ENCODE results near the gene ZFP14. TPM values are rescaled to one million over a fixed set of nuclear protein-coding genes. Genes with fewer than 3 reads are reported as not detected.
"Not testable (repeated sequence)": the region's sequence is repeated elsewhere in the genome, so short reads cannot be mapped to it uniquely, and the experiment has no call there.

ZFP14 gene
- total RNA-seq, 1 donor from 2014 or later = 2.8 TPM

DNA sequence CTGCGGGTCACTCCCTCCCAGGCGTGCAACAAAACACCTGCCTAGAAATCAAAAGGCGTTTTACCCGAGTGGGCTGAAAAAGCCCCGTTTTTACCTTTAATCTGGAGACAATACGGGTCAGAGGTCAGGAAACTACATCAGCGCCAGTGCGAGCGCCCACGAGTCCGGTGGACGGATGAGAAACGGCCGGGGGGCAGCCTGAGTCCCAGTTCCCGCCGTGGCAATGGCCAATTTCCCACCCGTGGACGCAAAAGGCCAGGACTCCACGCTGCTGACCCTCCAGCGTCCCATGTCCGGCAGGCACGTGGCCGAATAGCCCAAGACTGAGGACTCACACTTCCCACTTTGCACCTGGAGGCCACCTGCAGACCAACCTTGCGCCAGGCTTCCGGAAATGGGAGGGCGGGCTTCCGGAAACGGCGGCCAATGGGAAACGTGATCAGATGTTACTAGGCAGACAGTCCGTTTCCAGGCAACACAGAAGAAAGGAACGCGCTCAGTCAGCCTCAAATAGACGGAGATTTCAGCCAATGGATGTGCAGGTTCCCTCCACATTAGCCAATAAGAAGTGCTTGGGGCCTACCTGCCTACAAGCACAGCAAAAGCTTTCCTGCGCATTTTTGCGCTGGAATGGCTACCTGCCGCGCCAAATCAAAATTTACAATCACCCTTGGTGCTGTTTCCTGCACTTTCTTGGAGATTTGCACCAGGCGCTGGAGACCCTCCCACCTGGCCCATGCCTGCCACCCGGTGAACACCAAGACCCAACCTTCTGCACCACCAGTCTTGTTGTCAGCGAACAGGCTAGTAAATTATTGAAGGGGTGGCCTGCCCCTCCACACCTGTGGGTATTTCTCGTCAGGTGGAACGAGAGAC is 47.4 kb downstream of the ZFP14 start:
- DNase-seq (ENCODE audit: low read depth in 2 of 2) = peak; percentile 73 to 93

DNA sequence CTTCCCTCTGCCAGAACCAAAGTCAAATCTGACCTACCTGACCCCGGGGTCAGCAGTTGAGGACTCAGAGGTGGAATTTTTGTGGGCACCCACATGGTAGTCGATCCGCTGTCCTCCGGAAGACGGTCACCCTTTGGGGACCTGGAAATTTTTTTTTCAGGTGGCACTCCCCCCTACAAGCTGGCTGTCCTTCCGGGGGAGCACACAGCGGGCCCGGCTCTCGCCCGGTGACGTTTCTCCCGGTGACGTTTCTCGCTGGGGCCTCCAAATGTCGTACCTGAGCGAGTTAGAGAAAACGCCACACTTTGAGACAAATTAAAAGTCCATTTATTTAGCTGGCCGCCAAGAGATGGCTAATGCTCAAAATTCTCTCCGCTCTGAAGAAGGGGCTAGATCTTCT is 48.8 kb downstream of the ZFP14 start:
- DNase-seq (ENCODE audit: low read depth in 2 of 2) = no peak

DNA sequence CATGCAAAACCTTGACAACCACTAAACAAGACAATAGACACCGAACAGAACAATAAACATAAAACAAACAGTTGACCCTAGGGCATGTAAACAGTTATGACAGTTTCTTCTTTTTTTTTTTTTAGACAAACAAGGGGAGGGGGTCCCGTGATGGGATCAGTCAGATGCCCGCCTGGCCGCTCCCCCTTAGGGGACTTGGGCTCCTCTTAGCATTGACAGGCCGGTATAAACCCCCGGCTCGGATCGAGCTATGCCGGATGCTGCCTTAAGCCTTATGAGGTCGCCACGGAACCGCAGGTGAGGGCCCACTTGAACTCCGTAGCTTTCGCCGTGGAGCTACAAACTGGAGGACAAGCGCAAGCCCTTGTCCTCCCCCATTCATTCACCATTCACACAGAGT is 49.5 kb downstream of the ZFP14 start:
- DNase-seq (ENCODE audit: low read depth in 2 of 2) = not testable (repeated sequence)

DNA sequence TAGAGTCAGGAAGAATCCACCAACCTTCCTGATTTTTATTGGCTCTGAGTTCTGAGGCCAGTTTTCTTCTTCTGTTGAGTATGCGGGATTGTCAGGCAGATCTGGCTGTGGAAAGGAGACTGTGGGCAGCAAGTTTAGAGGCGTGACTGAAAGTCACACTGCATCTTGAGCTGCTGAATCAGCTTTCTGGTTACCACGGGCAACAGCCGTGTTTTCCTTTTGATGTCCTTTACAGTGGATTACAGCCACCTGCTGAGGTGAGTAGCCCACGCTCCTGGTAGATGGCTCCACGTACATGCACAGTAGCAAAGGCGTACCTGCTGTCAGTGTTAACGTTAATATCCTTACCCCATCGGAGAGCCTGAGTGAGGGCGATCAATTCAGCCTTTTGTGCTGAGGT is 52.4 kb downstream of the ZFP14 start:
- DNase-seq (ENCODE audit: low read depth in 2 of 2) = not testable (repeated sequence)

DNA sequence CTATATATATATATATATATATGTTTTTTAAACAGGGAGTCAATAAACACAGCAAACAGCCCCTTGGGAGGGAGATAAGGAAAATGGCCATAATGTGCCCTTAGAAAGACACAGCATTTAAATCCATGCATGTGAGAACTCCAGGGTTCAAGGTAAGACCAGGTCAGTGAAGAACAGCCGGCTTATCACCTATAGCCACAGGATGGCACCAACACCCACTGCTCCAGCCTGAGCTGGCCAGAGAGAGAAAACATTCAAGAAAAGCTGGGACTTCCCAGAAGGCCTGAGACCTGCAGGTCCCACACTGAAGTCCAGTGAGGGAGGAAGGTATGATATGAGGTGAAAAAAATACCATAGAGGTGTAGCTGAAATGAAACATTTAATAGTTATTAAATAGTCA is 63.8 kb downstream of the ZFP14 start:
- not testable (repeated sequence) for DNase-seq (ENCODE audit: low read depth in 2 of 2)

DNA sequence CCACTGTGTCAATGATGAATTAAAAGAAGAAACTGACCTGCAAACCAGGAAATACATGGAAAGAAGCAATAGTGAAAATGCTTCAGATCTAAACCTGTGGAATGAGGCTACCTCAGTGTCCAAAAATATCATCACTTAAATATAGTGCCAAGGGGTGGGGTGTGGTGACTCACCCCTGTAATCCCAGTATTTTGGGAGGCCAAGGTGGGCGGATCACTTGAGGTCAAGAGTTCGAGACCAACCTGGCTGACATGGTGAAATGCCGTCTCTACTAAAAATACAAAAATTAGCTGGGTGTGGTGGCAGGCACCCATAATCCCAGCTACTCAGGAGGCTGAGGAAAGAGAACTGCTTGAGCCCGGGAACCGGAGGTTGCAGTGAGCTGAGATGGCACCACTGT is 64.9 kb downstream of the ZFP14 start:
- not testable (repeated sequence) for DNase-seq (ENCODE audit: low read depth in 2 of 2)

DNA sequence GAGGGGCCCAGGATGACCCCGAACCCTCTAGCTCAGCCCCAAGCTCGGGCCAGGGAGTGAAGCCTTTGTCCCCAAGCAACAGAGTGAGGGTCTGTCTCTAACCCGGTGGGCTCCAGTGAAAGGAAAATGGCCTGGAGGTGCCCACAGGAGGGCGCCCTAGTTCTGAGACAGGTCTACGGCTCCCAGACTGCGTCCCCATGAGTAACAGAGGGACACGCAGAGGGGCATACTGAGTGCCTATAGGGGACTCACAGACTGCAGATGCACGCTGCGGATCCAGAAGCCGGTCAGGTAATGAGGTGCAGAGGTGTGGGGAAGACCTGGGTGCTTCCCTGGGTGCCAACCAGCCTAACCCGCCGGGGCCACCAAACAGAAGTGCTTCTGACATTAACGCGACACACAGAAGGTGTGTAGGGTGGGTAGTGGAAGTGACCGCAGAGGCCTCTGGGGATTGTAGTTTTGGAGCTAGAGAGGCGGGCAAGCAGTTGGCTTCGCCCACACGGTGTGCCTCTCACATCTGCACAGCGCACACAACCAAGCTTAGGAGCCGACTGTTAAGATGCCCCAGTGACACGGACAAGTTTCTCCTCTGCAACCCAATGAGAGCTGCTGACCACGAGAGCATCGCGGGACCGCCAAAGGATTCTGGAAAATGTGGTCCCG is 67.8 kb downstream of the ZFP14 start:
- DNase-seq (ENCODE audit: low read depth in 2 of 2) = not testable (repeated sequence)

DNA sequence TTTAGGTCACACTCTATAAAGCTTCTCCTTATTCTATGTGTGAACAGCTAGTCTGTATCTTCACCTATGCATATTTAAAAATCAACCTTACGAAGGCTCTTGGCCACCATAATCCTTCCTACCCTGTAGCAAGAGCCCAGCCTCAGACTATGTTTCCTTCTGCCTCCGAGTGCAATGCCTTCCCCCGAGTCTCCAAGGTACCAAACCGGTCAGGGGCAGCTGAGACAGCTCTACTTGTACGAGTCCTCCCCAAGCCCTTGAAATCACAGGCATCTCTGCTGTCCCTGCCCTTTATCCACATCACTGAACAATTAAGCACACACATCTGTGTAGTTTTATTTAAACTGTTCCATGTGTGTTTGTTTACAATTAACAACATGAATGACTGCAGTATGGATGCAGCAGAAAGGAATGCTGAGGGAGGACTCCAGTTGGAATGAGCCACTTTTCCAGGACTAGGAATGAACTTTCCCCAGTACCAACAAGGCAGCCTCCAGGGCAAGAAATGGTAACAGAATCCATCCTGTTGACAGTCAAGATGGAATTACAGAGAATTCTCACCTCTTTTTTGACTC is 68.5 kb downstream of the ZFP14 start:
- not testable (repeated sequence) for DNase-seq (ENCODE audit: low read depth in 2 of 2)

DNA sequence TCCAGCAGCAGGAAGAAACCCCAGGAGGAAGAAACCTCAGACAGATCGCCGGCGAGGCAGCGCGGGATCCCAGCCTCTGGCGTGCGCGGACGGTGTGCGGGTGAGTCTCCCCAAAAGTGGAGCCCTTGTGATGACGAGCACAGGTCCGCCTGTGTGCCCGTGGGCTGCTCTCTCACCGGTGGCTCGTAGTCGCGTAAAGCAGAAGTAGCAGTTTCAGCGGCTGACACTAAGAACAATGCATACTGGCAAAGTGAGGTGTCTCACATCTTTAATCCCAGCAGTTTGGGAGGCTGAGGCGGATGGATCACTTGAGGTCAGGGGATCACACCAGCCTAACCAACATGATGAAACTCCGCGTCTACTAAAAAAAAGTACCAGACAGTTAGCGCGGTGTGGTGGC is 69.2 kb downstream of the ZFP14 start:
- DNase-seq (ENCODE audit: low read depth in 2 of 2) = not testable (repeated sequence)

DNA sequence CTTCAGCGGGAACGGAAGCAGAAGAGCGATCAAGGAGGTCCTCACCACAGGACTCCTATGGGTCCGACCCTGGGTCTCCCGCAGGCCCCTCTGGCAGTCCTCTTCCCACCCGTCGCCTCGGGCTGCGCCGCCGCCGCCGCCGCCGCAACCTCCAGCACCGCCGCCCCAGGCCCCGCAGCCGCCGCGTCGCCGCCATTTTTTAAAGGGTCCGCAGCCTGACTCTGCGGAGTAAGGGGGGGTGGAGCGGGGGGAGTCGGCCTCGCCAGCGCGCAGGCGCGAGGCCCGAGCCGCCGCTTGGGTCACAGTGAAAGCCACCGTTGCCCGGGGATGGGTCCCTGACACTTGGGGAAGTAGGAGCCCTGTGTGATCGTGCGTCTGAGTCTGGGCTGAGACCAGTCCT is 69.7 kb downstream of the ZFP14 start:
- DNase-seq (ENCODE audit: low read depth in 2 of 2) = not testable (repeated sequence)

DNA sequence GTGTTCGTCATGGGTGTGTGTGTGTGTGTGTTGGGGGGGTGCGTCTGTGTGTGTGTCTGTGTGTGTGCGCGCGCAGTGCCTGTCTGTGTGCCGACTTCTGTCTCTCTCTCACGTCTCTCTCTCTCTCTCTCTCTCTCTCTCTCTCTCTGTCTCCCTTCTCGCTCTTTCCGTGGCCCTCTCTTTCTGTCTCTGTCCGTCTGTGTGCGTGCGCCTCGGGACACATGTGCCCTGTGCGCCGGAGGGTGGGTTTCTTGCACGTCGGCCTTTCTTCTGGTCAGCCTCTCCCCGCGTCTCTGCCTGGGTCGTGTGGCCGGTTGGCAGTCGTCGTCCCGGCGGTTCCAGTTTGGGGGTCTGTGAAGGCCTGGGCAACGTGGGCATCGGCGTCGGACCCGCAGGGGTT is 86.7 kb downstream of the ZFP14 start:
- not testable (repeated sequence) for DNase-seq (ENCODE audit: low read depth in 2 of 2)

Other genes with a start within 250 kb of the ZFP14 start
- 383 and 452 TPM in 2 replicates for gene CAPNS1, start 239.1 kb downstream of the ZFP14 start, total RNA-seq
- 32.7 and 77.4 TPM in 2 replicates for gene COX7A1, start 226.8 kb downstream of the ZFP14 start, total RNA-seq
- 2.2 and 3.3 TPM in 2 replicates for gene ZNF565, start 164.5 kb downstream of the ZFP14 start, total RNA-seq
- 49.2 and 60.7 TPM in 2 replicates for gene ZNF146, start 164.1 kb downstream of the ZFP14 start, total RNA-seq
- gene ZFP82, start 39.4 kb upstream of the ZFP14 start, total RNA-seq = 3.2 and 4.0 TPM in 2 replicates
- gene ZNF566, start 110.4 kb upstream of the ZFP14 start, total RNA-seq = 5.6 and 7.8 TPM in 2 replicates
- gene ZNF260, start 149.1 kb upstream of the ZFP14 start, total RNA-seq = 12.7 and 18.5 TPM in 2 replicates
- 4.6 and 5.9 TPM in 2 replicates for gene ZNF529, start 194.1 kb upstream of the ZFP14 start, total RNA-seq
- gene ZNF382, start 226.1 kb upstream of the ZFP14 start, total RNA-seq = 3.1 and 3.9 TPM in 2 replicates

All from dermis microvascular lymphatic vessel endothelial cell (primary cell).